Transverse colon (tissue), 4 donors: ENCODE measurements around the gene HID1. TPM values are rescaled to one million over a fixed set of nuclear protein-coding genes. Genes with fewer than 3 reads are reported as not detected.

Experiments
- DNase-seq: peaks from one replicate; pipeline ENCODE4 v3.0.0-alpha.2; 2019
- H3K27ac ChIP-seq, 4 donors: fragments of 200-600 bp; sonication (generic); 2 replicates each; pipeline ENCODE4 v1.5.1; 2016 to 2018; ENCODE audit warnings: inconsistent platforms in 4 of 4
- H3K27me3 ChIP-seq: fragments of 200-600 bp; sonication (generic); 2 replicates; pipeline ENCODE4 v1.5.1; 2017; ENCODE audit warnings: inconsistent platforms
- H3K36me3 ChIP-seq, 4 donors: fragments of 200-600 bp; sonication (generic); 2 replicates each; pipeline ENCODE4 v1.5.1; 2017 to 2019; ENCODE audit warnings: inconsistent platforms in 4 of 4
- H3K4me1 ChIP-seq, 4 donors: fragments of 200-600 bp; sonication (generic); 2 replicates each; pipeline ENCODE4 v1.5.1; 2017 to 2020; ENCODE audit warnings: inconsistent platforms in 4 of 4
- H3K4me3 ChIP-seq, 4 donors: fragments of 200-600 bp; sonication (generic); 1 replicate in 1 of 4; 2 replicates in 3 of 4; pipeline versions ENCODE4 v1.5.1 to v1.6.1; 2017 to 2019; ENCODE audit warnings: inconsistent platforms in 4 of 4
- H3K9me3 ChIP-seq, 2 donors: fragments of 200-600 bp; sonication (generic); 2 replicates each; pipeline ENCODE4 v1.5.1; 2017 to 2019; ENCODE audit warnings: inconsistent platforms in 2 of 2
- CTCF ChIP-seq, 5 experiments: fragments of 200-600 bp in 3 of 5; fragments of 450-650 bp in 2 of 5; sonication (generic) in 3 of 5; IDR thresholded peaks; 1 replicate in 2 of 5; 2 replicates in 3 of 5; pipeline ENCODE4 v1.5.1; 2016 to 2017; ENCODE audit warnings: antibody characterized with exemption in 5 of 5, inconsistent platforms in 3 of 5, mild to moderate bottlenecking in 2 of 5, moderate library complexity in 1 of 5
- EP300 ChIP-seq: sonication (generic); formaldehyde crosslinking; IDR thresholded peaks from one replicate; pipeline ENCODE4 v1.6.1; 2017; ENCODE audit warnings: antibody characterized with exemption, low read depth
- POLR2A ChIP-seq: fragments of 450-650 bp; IDR thresholded peaks from one replicate; pipeline ENCODE4 v1.6.1; 2016; ENCODE audit warnings: antibody characterized with exemption, mild to moderate bottlenecking, moderate library complexity
- POLR2AphosphoS5 ChIP-seq, 3 donors: sonication (generic); formaldehyde crosslinking; IDR thresholded peaks; one replicate each; pipeline ENCODE4 v1.6.1; 2016; ENCODE audit warnings: antibody characterized with exemption in 3 of 3
- WGBS, 2 donors: methylation state at CpG; one replicate each; pipeline ENCODE4 v1.1.5; 2018; ENCODE audit warnings: low coverage in 1 of 2; 5-methylcytosine and 5-hydroxymethylcytosine counted together
- in situ Hi-C, 4 donors: fragments of 200-750 bp; cut with MboI; loops; one replicate each; pipeline versions ENCODE4 v1.15.0 to v1.15.1; 2017; ENCODE audit warnings: low sequenced_read_pairs in 3 of 4, low pct_ligation_motif_present in 1 of 4, low pct_unique_long_range_greater_than_20kb in 1 of 4
- intact Hi-C: fragments of 100-400 bp; cut with DNase I; formaldehyde crosslinking; loops from one replicate; pipeline ENCODE4 v1.15.1; 2023; ENCODE audit warnings: low total_unique reads
- total RNA-seq, 4 donors: library from RNA; depleted of rRNA; stranded (reverse); fragments of >200 nt; gene quantifications; one replicate each; pipeline ENCODE4 v1.1.0, GENCODE V29; 2016

Gene HID1
- total RNA-seq, 4 donors from 2014 or later = 30.2 to 221 (median 50.7) TPM

GRCh38 chr17:74922694-74923537 lies 49.6 kb downstream of the HID1 start, which contains the start of gene USH1G:
Gene USH1G, minus strand, starts transcription at chr17:74923255. Its CDS starts 182 bp downstream, at chr17:74923073.
- intact Hi-C loops (no loop called here), in situ Hi-C loops (no loop called here)
- H3K9me3 ChIP-seq = no peaks in the 10 kb centered on the region
- no peaks in the 10 kb centered on the region for H3K36me3 ChIP-seq
- H3K27ac ChIP-seq = no peak within 1 kb of the TSS
- H3K27me3 ChIP-seq = peaks cover 91% of the 10 kb centered on the region
- peak; percentile 17 for DNase-seq
- WGBS, 2 donors = 13% methylated on average over 21 of the region's 57 CpGs; no CpG with 5 or more reads in 1 of the 2 donors
- H3K4me3 ChIP-seq = peak within 1 kb of the TSS in 2 of 4 donors; percentile 21 to 41
- peaks cover 10 to 24% (median 15%) of the 10 kb centered on the region in 4 donors for H3K4me1 ChIP-seq
- TF ChIP-seq EP300 (no peak), CTCF (IDR thresholded peaks at IDR 0.05) (no peak), POLR2A (no peak), POLR2AphosphoS5 (IDR thresholded peaks at IDR 0.05) (no peak)

GRCh38 chr17:74922172-74922571 lies 50.4 kb downstream of the HID1 start:
- H3K36me3 ChIP-seq = no peaks in the 10 kb centered on the region
- no peak for DNase-seq
- H3K27me3 ChIP-seq = peaks cover 84% of the 10 kb centered on the region
- peaks cover 10 to 24% (median 15%) of the 10 kb centered on the region in 4 donors for H3K4me1 ChIP-seq
- no peak overlapping the region for H3K27ac ChIP-seq
- no peak overlapping the region for H3K4me3 ChIP-seq
- WGBS, 2 donors = 51% methylated on average over 6 of the region's 6 CpGs; no CpG with 5 or more reads in 1 of the 2 donors
- TF ChIP-seq POLR2A = no peak
- TF ChIP-seq EP300 = no peak
- TF ChIP-seq POLR2AphosphoS5 (IDR thresholded peaks at IDR 0.05) = no peak
- TF ChIP-seq CTCF (IDR thresholded peaks at IDR 0.05) = no peak
- intact Hi-C loops = no loop called here
- in situ Hi-C loops = no loop called here
- no peaks in the 10 kb centered on the region for H3K9me3 ChIP-seq

GRCh38 chr17:74921769-74922168 lies 50.8 kb downstream of the HID1 start:
- Histone ChIP-seq H3K4me1 (peaks cover 10 to 24% (median 15%) of the 10 kb centered on the region in 4 donors), H3K9me3 (no peaks in the 10 kb centered on the region), H3K4me3 (no peak overlapping the region), H3K36me3 (no peaks in the 10 kb centered on the region), H3K27me3 (peaks cover 80% of the 10 kb centered on the region), H3K27ac (no peak overlapping the region)
- TF ChIP-seq CTCF (IDR thresholded peaks at IDR 0.05) (no peak), EP300 (no peak)
- DNase-seq = no peak
- intact Hi-C loops (no loop called here), in situ Hi-C loops (no loop called here)
- WGBS, 2 donors = 86% methylated on average over 1 of the region's 2 CpGs; no CpG with 5 or more reads in 1 of the 2 donors

- DNase-seq = no peak
- Histone ChIP-seq H3K27me3 (peaks cover 74% of the 10 kb centered on the region), H3K36me3 (no peaks in the 10 kb centered on the region), H3K9me3 (no peaks in the 10 kb centered on the region), H3K27ac (no peak overlapping the region), H3K4me3 (no peak overlapping the region), H3K4me1 (peaks cover 10 to 24% (median 15%) of the 10 kb centered on the region in 4 donors)
- in situ Hi-C loops = no loop called here
- TF ChIP-seq POLR2A = no peak
- no peak for TF ChIP-seq CTCF (IDR thresholded peaks at IDR 0.05)
- no peak for TF ChIP-seq EP300
- no peak for TF ChIP-seq POLR2AphosphoS5 (IDR thresholded peaks at IDR 0.05)
- WGBS, 2 donors = 53 to 56% methylated on average over 3 to 19 of the region's 19 CpGs
- intact Hi-C loops = no loop called here
Measured at GRCh38 chr17:74921026-74921681, 51.4 kb downstream of the HID1 start.
